ENCODE measurements around the gene LNX1. TPM values are rescaled to one million over a fixed set of nuclear protein-coding genes. Genes with fewer than 3 reads are reported as not detected.

Gene LNX1
- total and polyA plus RNA-seq, 2 of the 8 experiments (the other 6 are each of a cell fraction or from before 2014, with no cell fraction given), result 2.7 to 3.8 TPM

GRCh38 chr4:53582194-53582593 is 9.1 kb downstream of the LNX1 start:
- no peak overlapping the region for H2BK15ac ChIP-seq (ENCODE audit: low read length)
- no peak overlapping the region for H3K23ac ChIP-seq (ENCODE audit: insufficient read length)
- H3K18ac ChIP-seq (ENCODE audit: extremely low read depth, low read length), result no peak overlapping the region
- TF ChIP-seq PHF8 (conservative IDR thresholded peaks at IDR 0.05; ENCODE audit: low read depth, low read length) (no peak), ZNF274 (IDR thresholded peaks at IDR 0.05; ENCODE audit: borderline replicate concordance, extremely low read depth, low read length) (no peak), KDM5A (IDR thresholded peaks at IDR 0.05; ENCODE audit: low read length) (no peak), CTCF (IDR thresholded peaks at IDR 0.05; ENCODE audit: control extremely low read depth in 1 of 3, insufficient read depth in 1 of 3, low read depth in 1 of 3, low read length in 3 of 3) (no peak), ATF2 (IDR thresholded peaks at IDR 0.05; ENCODE audit: low read length) (no peak)
- DNase-seq (ENCODE audit: low read depth in 1 of 2, low spot score in 2 of 2), result no peak
- no peaks in the 10 kb centered on the region for H3K79me2 ChIP-seq (ENCODE audit: control insufficient read depth in 1 of 2, insufficient read depth in 2 of 2, low read length in 2 of 2)
- no peak overlapping the region for H3K14ac ChIP-seq (ENCODE audit: insufficient read length)
- H2BK120ac ChIP-seq (replicated peaks; ENCODE audit: low read depth, low read length), result no peak overlapping the region
- no peak overlapping the region for H3K4me2 ChIP-seq (ENCODE audit: insufficient read depth in 1 of 2, low read depth in 2 of 2, low read length in 2 of 2)
- no peaks in the 10 kb centered on the region for H3K79me1 ChIP-seq (ENCODE audit: low read depth, low read length)
- H3K56ac ChIP-seq (replicated peaks; ENCODE audit: insufficient read length, low read depth, low read length), result no peak overlapping the region
- CTCF ChIA-PET (ENCODE audit: partially characterized antibody), result interaction anchor here (1.4 kb wide), 1 partner anchor 92 kb away, joined by 3 read pairs; no protein-coding TSS in a partner anchor
- no peaks in the 10 kb centered on the region for H3K9me3 ChIP-seq (ENCODE audit: insufficient read depth in 2 of 2, low read depth in 1 of 2, low read length in 1 of 2)
- FAIRE-seq, result no peak
- no peaks in the 10 kb centered on the region for H3K36me3 ChIP-seq (ENCODE audit: control insufficient read depth in 2 of 4, insufficient read depth in 4 of 4, low read length in 3 of 4)
- peak overlapping the region in 1 of 4 experiments; percentile 49; a peak in 1 of 7 replicates for H3K9ac ChIP-seq (replicated peaks in 1 of 4; ENCODE audit: extremely low read depth in 1 of 4, low read depth in 3 of 4, low read length in 3 of 4)
- POLR2A ChIA-PET (ENCODE audit: partially characterized antibody), result interaction anchor here (0.8 to 1.8 kb wide), 2 partner anchors 9 to 11 kb away, joined by 3 to 5 read pairs; partner anchors contain the start of gene LNX1
- no peaks in the 10 kb centered on the region; a peak in 1 of 7 replicates for H3K4me1 ChIP-seq (replicated peaks in 1 of 4; ENCODE audit: control insufficient read depth in 3 of 4, insufficient read depth in 4 of 4, low read length in 3 of 4)
- H3K4me3 ChIP-seq (ENCODE audit: extremely low read depth in 1 of 4, insufficient read depth in 2 of 4, low read depth in 3 of 4, low read length in 4 of 4), result no peak overlapping the region
- no peak overlapping the region for H4K5ac ChIP-seq (ENCODE audit: insufficient read length, low read depth, low read length)
- no peak overlapping the region for H4K91ac ChIP-seq (replicated peaks; ENCODE audit: insufficient read length, low read length)
- no peak overlapping the region for H3K27ac ChIP-seq (ENCODE audit: low read depth, low read length)
- no peak overlapping the region for H2AFZ ChIP-seq (ENCODE audit: low read length)
- no peak overlapping the region for H2BK12ac ChIP-seq (ENCODE audit: low read depth, low read length)
- H3K4ac ChIP-seq (replicated peaks; ENCODE audit: insufficient read length, low read depth, low read length), result no peak overlapping the region
- no peak overlapping the region for H4K8ac ChIP-seq (ENCODE audit: extremely low read depth, insufficient read depth, low read length)
- H4K20me1 ChIP-seq (replicated peaks in 1 of 2; ENCODE audit: control insufficient read depth in 1 of 2, insufficient read depth in 2 of 2, low read length in 2 of 2), result no peaks in the 10 kb centered on the region
- H2BK20ac ChIP-seq (ENCODE audit: low read length), result no peak overlapping the region
- no peak overlapping the region for H2AK5ac ChIP-seq (ENCODE audit: low read depth, low read length)
- 86% methylated on average over 4 of the region's 4 CpGs; no CpG with 5 or more reads in 1 of the 2 experiments for WGBS, 2 experiments (ENCODE audit: extremely low coverage in 1 of 2, insufficient coverage in 1 of 2, insufficient read length in 1 of 2, insufficient replicate concordance in 2 of 2, low coverage in 1 of 2, low lambda C conversion rate in 2 of 2, missing lambda C conversion rate in 1 of 2)
- H3K27me3 ChIP-seq (replicated peaks in 1 of 4; ENCODE audit: control insufficient read depth in 3 of 4, extremely low read depth in 1 of 4, insufficient read depth in 3 of 4, low read length in 3 of 4), result no peaks in the 10 kb centered on the region
- H2BK5ac ChIP-seq (ENCODE audit: low read depth, low read length), result no peak overlapping the region
- no peaks in the 10 kb centered on the region for H3K23me2 ChIP-seq (ENCODE audit: low read depth, low read length)

Measured in H1 (cell line).